Ovary (tissue), 3 donors: Measurements from ENCODE around the gene ALG5.

Experiments used
- CTCF ChIP-seq, 3 donors: fragments of 450-650 bp in 2 of 3; fragments of 200-600 bp in 1 of 3; IDR thresholded peaks; one replicate each; pipeline versions ENCODE4 v1.5.1 to v1.8.0; 2016 to 2022; ENCODE audit warnings: antibody characterized with exemption in 3 of 3, mild to moderate bottlenecking in 1 of 3
- POLR2A ChIP-seq: fragments of 450-650 bp; IDR thresholded peaks from one replicate; pipeline ENCODE4 v1.6.1; 2017; ENCODE audit warnings: antibody characterized with exemption, mild to moderate bottlenecking, moderate library complexity
- donor health status: DM: no; HTN: no; CAD: no.

DNA sequence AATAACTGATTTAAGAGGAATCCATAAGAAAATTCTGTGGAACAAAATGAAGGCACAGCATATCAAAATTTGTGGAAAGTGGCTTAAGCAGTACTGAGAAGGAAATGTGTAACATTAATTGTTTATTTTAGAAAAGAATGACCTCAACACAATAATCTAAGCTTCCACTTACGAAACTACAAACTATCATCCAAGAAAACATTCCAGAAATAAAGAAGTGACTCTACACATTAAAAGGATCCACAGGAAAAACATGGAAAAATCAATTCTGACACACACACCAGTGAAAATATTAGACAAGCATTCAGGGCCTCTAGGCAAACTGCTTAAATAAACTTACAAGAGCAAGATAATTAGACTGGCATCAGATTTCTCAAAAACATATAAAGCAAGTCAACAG lies 15.5 kb upstream of the ALG5 start:
- TF ChIP-seq POLR2A, result no peak
- TF ChIP-seq CTCF (IDR thresholded peaks at IDR 0.05), result no peak
